PC-3 (cell line): ENCODE data around the gene CDK19. TPM values are rescaled to one million over a fixed set of nuclear protein-coding genes. Genes with fewer than 3 reads are reported as not detected.

Source experiments
- ATAC-seq: fragments of 200-7000 bp; cut with Tn5 transposase; 2 replicates; pipeline ENCODE4 v1.9.1; 2020; ENCODE audit warnings: mild to moderate bottlenecking, moderate library complexity
- BruUV-seq: library from RNA; stranded (reverse); fragments of 400-500 nt; replicated peaks from 2 replicates; lab custom pipeline; 2021; lab: Mats Ljungman, UMichigan
- CTCF ChIA-PET: fragments of 300-600 bp; sonication (Branson Sonifier 250); formaldehyde crosslinking; loops from one replicate; lab custom pipeline; 2022; ENCODE audit warnings: antibody characterized with exemption; lab: Charles Lee
- POLR2A ChIA-PET: fragments of 300-600 bp; sonication (Branson Sonifier 250); formaldehyde crosslinking; loops from one replicate; lab custom pipeline; 2022; ENCODE audit warnings: antibody characterized with exemption; ENCODE audit not compliant: unreplicated experiment; lab: Charles Lee
- DNase-seq: peaks from one replicate; pipeline ENCODE4 v3.0.0-alpha.2; 2015
- H2AFZ ChIP-seq: fragments of 300-600 bp; sonication (generic); 2 replicates; pipeline ENCODE4 v1.6.0; 2016; ENCODE audit warnings: antibody characterized with exemption, low read length
- H3F3A ChIP-seq: fragments of 300-600 bp; sonication (generic); one replicate; pipeline ENCODE4 v1.6.0; 2017; ENCODE audit warnings: antibody characterized with exemption, low read length, control low read depth, mild to moderate bottlenecking; ENCODE audit not compliant: unreplicated experiment
- H3K27ac ChIP-seq: fragments of 300-600 bp; sonication (generic); 2 replicates; pipeline ENCODE4 v1.5.1; 2016; ENCODE audit warnings: mild to moderate bottlenecking, low read length
- H3K27me3 ChIP-seq: fragments of 300-600 bp; sonication (generic); 2 replicates; pipeline ENCODE4 v1.6.1; 2016; ENCODE audit warnings: low read length, mixed read lengths
- H3K36me3 ChIP-seq: fragments of 300-600 bp; sonication (generic); 2 replicates; pipeline ENCODE4 v1.6.1; 2016; ENCODE audit warnings: low read depth, mixed run types, low read length, mixed read lengths
- H3K4me1 ChIP-seq: fragments of 300-600 bp; sonication (generic); 2 replicates; pipeline ENCODE4 v1.5.1; 2016; ENCODE audit warnings: low read length; ENCODE audit not compliant: insufficient read depth
- H3K4me2 ChIP-seq: fragments of 300-600 bp; sonication (generic); 2 replicates; pipeline ENCODE4 v1.6.0; 2016; ENCODE audit warnings: low read length
- H3K4me3 ChIP-seq: fragments of 300-600 bp; sonication (generic); 2 replicates; pipeline ENCODE4 v1.5.1; 2016; ENCODE audit warnings: mild to moderate bottlenecking, low read length, mixed read lengths
- H3K79me2 ChIP-seq: fragments of 300-600 bp; sonication (generic); 2 replicates; pipeline ENCODE4 v1.6.1; 2017; ENCODE audit warnings: low read length, mixed read lengths
- H3K9ac ChIP-seq: fragments of 300-600 bp; sonication (generic); 2 replicates; pipeline ENCODE4 v1.6.0; 2016; ENCODE audit warnings: mild to moderate bottlenecking, low read length
- H3K9me2 ChIP-seq: fragments of 300-600 bp; sonication (generic); replicated peaks from 2 replicates; pipeline ENCODE4 v1.6.1; 2016; ENCODE audit warnings: mixed run types, low read length, mixed read lengths
- H3K9me3 ChIP-seq: fragments of 300-600 bp; sonication (generic); 2 replicates; pipeline ENCODE4 v1.6.1; 2016; ENCODE audit warnings: low read length, mixed read lengths
- H4K20me1 ChIP-seq: fragments of 300-600 bp; sonication (generic); 2 replicates; pipeline ENCODE4 v1.6.1; 2016; ENCODE audit warnings: low read length, mixed read lengths
- EZH2 ChIP-seq: fragments of 300-600 bp; sonication (generic); IDR thresholded peaks from one replicate; pipeline ENCODE4 v1.6.1; 2017; ENCODE audit warnings: antibody characterized with exemption, mild to moderate bottlenecking, low read length; ENCODE audit not compliant: unreplicated experiment
- EZH2phosphoT487 ChIP-seq: fragments of 300-600 bp; sonication (generic); IDR thresholded peaks from 2 replicates; pipeline ENCODE4 v1.6.1; 2018; ENCODE audit warnings: mild to moderate bottlenecking, antibody characterized with exemption, low read length, borderline replicate concordance
- intact Hi-C: fragments of 100-400 bp; cut with micrococcal nuclease; formaldehyde crosslinking; loops from 2 replicates; pipeline ENCODE4 v1.9.0; 2023
- total RNA-seq: library from RNA; depleted of rRNA; stranded (reverse); fragments of >200 nt; gene quantifications from 2 replicates; pipeline ENCODE4 v1.2.3, GENCODE V29; 2014
- TF ChIP-seq, protein P1 (sequence below): fragments of 300-600 bp; sonication (generic); conservative IDR thresholded peaks from 2 replicates; pipeline ENCODE4 v1.5.1; 2017; ENCODE audit warnings: antibody characterized with exemption, low read depth, mild to moderate bottlenecking, low read length

Gene CDK19
- total RNA-seq, 1 experiment from 2014 or later: 4.2 TPM

GRCh38 chr6:110816677-110817076 is 1.4 kb upstream of the CDK19 start:
- Histone ChIP-seq H3K9me2 (no peaks in the 10 kb centered on the region), H3K4me3 (peak overlapping the region; percentile 94; the same call in 1 of the 2 replicates), H3K4me1 (peaks cover 29% of the 10 kb centered on the region), H3K27ac (0 out of 2 replicates have a peak overlapping the region, but pooled peaks have one; percentile 86), H4K20me1 (no peaks in the 10 kb centered on the region), H3K27me3 (no peaks in the 10 kb centered on the region), H3K9ac (no peak overlapping the region), H3K9me3 (no peaks in the 10 kb centered on the region), H3K36me3 (no peaks in the 10 kb centered on the region), H3K4me2 (peak overlapping the region; percentile 91), H3F3A (no peaks in the 10 kb centered on the region), H2AFZ (no peak overlapping the region), H3K79me2 (peaks cover 30% of the 10 kb centered on the region)
- CTCF ChIA-PET: interaction anchor here (1.0 kb wide), 1 partner anchor 57 kb away, joined by 3 read pairs; the partner anchor contains the start of gene AMD1
- intact Hi-C loops: loop anchor here (5.0 kb wide), 1 partner anchor 134 kb away; no protein-coding TSS in a partner anchor
- ATAC-seq: no peak
- DNase-seq: no peak
- TF ChIP-seq, protein P1, sequence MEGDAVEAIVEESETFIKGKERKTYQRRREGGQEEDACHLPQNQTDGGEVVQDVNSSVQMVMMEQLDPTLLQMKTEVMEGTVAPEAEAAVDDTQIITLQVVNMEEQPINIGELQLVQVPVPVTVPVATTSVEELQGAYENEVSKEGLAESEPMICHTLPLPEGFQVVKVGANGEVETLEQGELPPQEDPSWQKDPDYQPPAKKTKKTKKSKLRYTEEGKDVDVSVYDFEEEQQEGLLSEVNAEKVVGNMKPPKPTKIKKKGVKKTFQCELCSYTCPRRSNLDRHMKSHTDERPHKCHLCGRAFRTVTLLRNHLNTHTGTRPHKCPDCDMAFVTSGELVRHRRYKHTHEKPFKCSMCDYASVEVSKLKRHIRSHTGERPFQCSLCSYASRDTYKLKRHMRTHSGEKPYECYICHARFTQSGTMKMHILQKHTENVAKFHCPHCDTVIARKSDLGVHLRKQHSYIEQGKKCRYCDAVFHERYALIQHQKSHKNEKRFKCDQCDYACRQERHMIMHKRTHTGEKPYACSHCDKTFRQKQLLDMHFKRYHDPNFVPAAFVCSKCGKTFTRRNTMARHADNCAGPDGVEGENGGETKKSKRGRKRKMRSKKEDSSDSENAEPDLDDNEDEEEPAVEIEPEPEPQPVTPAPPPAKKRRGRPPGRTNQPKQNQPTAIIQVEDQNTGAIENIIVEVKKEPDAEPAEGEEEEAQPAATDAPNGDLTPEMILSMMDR: no peak
- TF ChIP-seq EZH2: no peak
- TF ChIP-seq EZH2phosphoT487: no peak
- no TSS peak for BruUV-seq
- POLR2A ChIA-PET: interaction anchor here (2.1 kb wide), 1 partner anchor 57 kb away, joined by 33 read pairs; the partner anchor contains the start of gene AMD1

DNA sequence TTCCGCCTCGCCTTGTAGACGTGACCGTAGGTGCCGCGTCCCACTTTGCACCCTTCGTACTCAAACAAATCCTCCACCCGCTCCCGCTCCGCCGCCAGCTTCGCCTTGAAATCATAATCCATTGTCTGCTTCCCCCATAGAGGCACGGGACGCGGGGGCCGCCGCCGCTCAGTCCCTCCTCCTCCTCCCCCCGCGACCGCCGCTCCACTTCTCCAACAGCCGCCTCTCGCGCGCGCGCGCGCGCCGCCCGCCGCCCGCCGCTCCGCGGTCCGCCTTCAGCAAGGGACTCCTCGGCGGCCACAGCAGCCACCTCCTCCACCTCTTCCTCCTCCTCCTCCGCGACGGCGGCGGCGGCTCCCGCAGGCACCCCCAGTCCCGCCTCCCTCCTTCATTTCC is 256 bp downstream of the CDK19 start:
- peak overlapping the region; percentile 86 for H3K27ac ChIP-seq
- H3K9me2 ChIP-seq: no peaks in the 10 kb centered on the region
- ChIA-PET CTCF (interaction anchor here (0.5 to 1.0 kb wide), 5 partner anchors 62 to 332 kb away, joined by 3 to 6 read pairs (median 4); no protein-coding TSS in a partner anchor), POLR2A (interaction anchor here (0.6 to 2.1 kb wide), 9 partner anchors 17 to 332 kb away, joined by 3 to 33 read pairs (median 4); partner anchors contain the start of genes AMD1 and GTF3C6)
- no TSS peak for BruUV-seq
- peak overlapping the region; percentile 77 for H3K9ac ChIP-seq
- intact Hi-C loops: loop anchor here (1.0 to 5.0 kb wide), 5 partner anchors 62 to 286 kb away; no protein-coding TSS in a partner anchor
- H2AFZ ChIP-seq: peak overlapping the region; percentile 83
- peaks cover 29% of the 10 kb centered on the region for H3K4me1 ChIP-seq
- peak overlapping the region; percentile 94 for H3K4me3 ChIP-seq
- TF ChIP-seq EZH2phosphoT487 (no peak), EZH2 (no peak)
- TF ChIP-seq, protein P1: no peak
- H3K36me3 ChIP-seq: no peaks in the 10 kb centered on the region
- H3K9me3 ChIP-seq: no peaks in the 10 kb centered on the region
- no peaks in the 10 kb centered on the region for H3K27me3 ChIP-seq
- peaks cover 38% of the 10 kb centered on the region for H3K79me2 ChIP-seq
- H4K20me1 ChIP-seq: no peaks in the 10 kb centered on the region
- H3K4me2 ChIP-seq: peak overlapping the region; percentile 96
- ATAC-seq (no peak), DNase-seq (no peak)
- H3F3A ChIP-seq: no peaks in the 10 kb centered on the region
